Measurements from ENCODE around the gene FBXW4.
"Not testable (repeated sequence)": the region's sequence is repeated elsewhere in the genome, so short reads cannot be mapped to it uniquely, and the experiment has no call there.

The FBXW4 gene

GRCh38 chr10:101643546-101643945 is 51.4 kb downstream of the FBXW4 start:
- POLR2A ChIA-PET, result no interaction called here

GRCh38 chr10:101639141-101639900 is 55.6 kb downstream of the FBXW4 start:
- ChIA-PET POLR2A (no interaction called here), CTCF (no interaction called here)
- TF ChIP-seq SP1 (IDR thresholded peaks at IDR 0.05) (no peak), CTBP1 (IDR thresholded peaks at IDR 0.05; ENCODE audit: borderline replicate concordance) (no peak), PKNOX1 (IDR thresholded peaks at IDR 0.05) (no peak), ZNF384 (IDR thresholded peaks at IDR 0.05) (no peak), FOXM1 (IDR thresholded peaks at IDR 0.05; ENCODE audit: borderline replicate concordance) (no peak), ARNT (IDR thresholded peaks at IDR 0.05) (no peak), ELF4 (IDR thresholded peaks at IDR 0.05) (no peak), HDGF (IDR thresholded peaks at IDR 0.05; ENCODE audit: borderline replicate concordance) (no peak), FOXA1 (IDR thresholded peaks at IDR 0.05) (no peak), SUZ12 (IDR thresholded peaks at IDR 0.05) (no peak)
- DNase-seq (ENCODE audit: extremely low spot score), result no peak

More at GRCh38 chr10:101643546-101643945, 51.4 kb downstream of the FBXW4 start:
- CTCF ChIA-PET, result no interaction called here
- TF ChIP-seq NFRKB (IDR thresholded peaks at IDR 0.05), result no peak
- TF ChIP-seq HDGF (IDR thresholded peaks at IDR 0.05; ENCODE audit: borderline replicate concordance), result no peak
- DNase-seq (ENCODE audit: extremely low spot score), result no peak

- DNase-seq (ENCODE audit: extremely low spot score); CTCF ChIA-PET; POLR2A ChIA-PET: not testable (repeated sequence)
Measured at GRCh38 chr10:101633510-101633909, 61.5 kb downstream of the FBXW4 start.

- TF ChIP-seq FOXA1 (IDR thresholded peaks at IDR 0.05) (no peak), ELF4 (IDR thresholded peaks at IDR 0.05) (no peak), PKNOX1 (IDR thresholded peaks at IDR 0.05) (no peak), L3MBTL2 (conservative IDR thresholded peaks at IDR 0.05) (no peak), FOXM1 (IDR thresholded peaks at IDR 0.05; ENCODE audit: borderline replicate concordance) (no peak), TARDBP (IDR thresholded peaks at IDR 0.05) (no peak), HDGF (IDR thresholded peaks at IDR 0.05; ENCODE audit: borderline replicate concordance) (no peak), ARNT (IDR thresholded peaks at IDR 0.05) (no peak), ZNF384 (IDR thresholded peaks at IDR 0.05) (no peak)
- no peak for DNase-seq (ENCODE audit: extremely low spot score)
- POLR2A ChIA-PET, result no interaction called here
- CTCF ChIA-PET, result no interaction called here
Measured at GRCh38 chr10:101631821-101632475, 63.0 kb downstream of the FBXW4 start.

GRCh38 chr10:101630633-101630920 is 64.4 kb downstream of the FBXW4 start:
- TF ChIP-seq ZNF384 (IDR thresholded peaks at IDR 0.05), result no peak
- TF ChIP-seq FOXK2 (IDR thresholded peaks at IDR 0.05), result no peak
- TF ChIP-seq FOXA1 (IDR thresholded peaks at IDR 0.05), result no peak
- TF ChIP-seq CTBP1 (IDR thresholded peaks at IDR 0.05; ENCODE audit: borderline replicate concordance), result no peak
- TF ChIP-seq PKNOX1 (IDR thresholded peaks at IDR 0.05), result no peak
- TF ChIP-seq SP1 (IDR thresholded peaks at IDR 0.05), result no peak
- no peak for TF ChIP-seq L3MBTL2 (conservative IDR thresholded peaks at IDR 0.05)
- no peak for TF ChIP-seq FOXM1 (IDR thresholded peaks at IDR 0.05; ENCODE audit: borderline replicate concordance)
- no peak for TF ChIP-seq SUZ12 (IDR thresholded peaks at IDR 0.05)
- no peak for TF ChIP-seq BHLHE40 (IDR thresholded peaks at IDR 0.05; ENCODE audit: borderline replicate concordance)
- TF ChIP-seq NFRKB (IDR thresholded peaks at IDR 0.05), result no peak
- no peak for TF ChIP-seq TARDBP (IDR thresholded peaks at IDR 0.05)
- TF ChIP-seq HDGF (IDR thresholded peaks at IDR 0.05; ENCODE audit: borderline replicate concordance), result no peak
- ChIA-PET POLR2A (no interaction called here), CTCF (interaction anchor here (0.9 kb wide), 1 partner anchor 28 kb away, joined by 3 read pairs; no protein-coding TSS in a partner anchor)
- DNase-seq (ENCODE audit: extremely low spot score), result no peak

GRCh38 chr10:101629837-101630632 is 64.9 kb downstream of the FBXW4 start:
- DNase-seq (ENCODE audit: extremely low spot score), result no peak
- CTCF ChIA-PET, result interaction anchor here (0.9 kb wide), 1 partner anchor 27 kb away, joined by 3 read pairs; no protein-coding TSS in a partner anchor
- POLR2A ChIA-PET, result no interaction called here
- TF ChIP-seq NFRKB (IDR thresholded peaks at IDR 0.05) (no peak), TARDBP (IDR thresholded peaks at IDR 0.05) (no peak), HDGF (IDR thresholded peaks at IDR 0.05; ENCODE audit: borderline replicate concordance) (no peak), PKNOX1 (IDR thresholded peaks at IDR 0.05) (no peak), CTBP1 (IDR thresholded peaks at IDR 0.05; ENCODE audit: borderline replicate concordance) (no peak), SP1 (IDR thresholded peaks at IDR 0.05) (no peak), ARNT (IDR thresholded peaks at IDR 0.05) (no peak), SUZ12 (IDR thresholded peaks at IDR 0.05) (no peak), LEF1 (IDR thresholded peaks at IDR 0.05; ENCODE audit: borderline replicate concordance) (no peak)

Measured in HEK293T (cell line).